GM12878 (cell line): ENCODE results near the gene DENND6A. TPM values are rescaled to one million over a fixed set of nuclear protein-coding genes. Genes with fewer than 3 reads are reported as not detected.

Experiments used
- ATAC-seq: fragments of 200-7000 bp; cut with Tn5 transposase; 3 replicates; pipeline ENCODE4 v1.9.1; 2020; ENCODE audit warnings: mild to moderate bottlenecking, moderate library complexity
- BruUV-seq: library from RNA; stranded (reverse); fragments of 400-500 nt; replicated peaks from 2 replicates; lab custom pipeline; 2021; lab: Mats Ljungman, UMichigan
- CTCF ChIA-PET: fragments of 300-600 bp; sonication (Branson Sonifier 250); formaldehyde crosslinking; extraction: SDS; loops from one replicate; lab custom pipeline; 2021; ENCODE audit warnings: inconsistent platforms; lab: Yijun Ruan, JAX
- POLR2A ChIA-PET: fragments of 350-600 bp; formaldehyde crosslinking; extraction: SDS; loops from one replicate; lab custom pipeline; 2021; ENCODE audit warnings: inconsistent platforms; lab: Charles Lee
- RAD21 ChIA-PET: fragments of 300-600 bp; sonication (Branson Sonifier 250); formaldehyde crosslinking; loops from one replicate; lab custom pipeline; 2023; ENCODE audit warnings: antibody characterized with exemption; ENCODE audit not compliant: unreplicated experiment; lab: Charles Lee
- SMC1A ChIA-PET: fragments of 300-600 bp; sonication (Branson Sonifier 250); formaldehyde crosslinking; loops from one replicate; lab custom pipeline; 2023; ENCODE audit not compliant: unreplicated experiment, uncharacterized antibody; lab: Charles Lee
- DNase-seq: peaks from one replicate; pipeline ENCODE4 v3.0.0-alpha.2; 2011; ENCODE audit warnings: low read depth, low spot score
- FAIRE-seq: peaks from 3 replicates; lab custom pipeline; 2011; peaks lifted over from hg19 to GRCh38; lab: Jason Lieb, UNC
- H2AFZ ChIP-seq: 2 replicates; pipeline ENCODE4 v1.6.0; 2011; ENCODE audit warnings: low read depth, low read length, control low read depth; ENCODE audit not compliant: control insufficient read depth
- H3K27ac ChIP-seq: 2 replicates; pipeline ENCODE4 v1.5.1; 2011; ENCODE audit warnings: control low read depth; ENCODE audit not compliant: control insufficient read depth, insufficient read depth
- H3K27me3 ChIP-seq, 2 experiments: replicated peaks in 1 of 2; 2 replicates each; pipeline versions ENCODE4 v1.6.0 to v1.6.1; 2011; ENCODE audit warnings: low read length in 1 of 2; ENCODE audit not compliant: control insufficient read depth in 2 of 2, insufficient read depth in 2 of 2
- H3K36me3 ChIP-seq, 2 experiments: 2 replicates each; pipeline ENCODE4 v1.5.1; 2011; ENCODE audit warnings: low read length in 1 of 2; ENCODE audit not compliant: control insufficient read depth in 2 of 2, insufficient read depth in 2 of 2
- H3K4me1 ChIP-seq: 2 replicates; pipeline ENCODE4 v1.6.1; 2011; ENCODE audit warnings: mild to moderate bottlenecking, low read length, moderate library complexity, mixed read lengths; ENCODE audit not compliant: control insufficient read depth, insufficient read depth
- H3K4me2 ChIP-seq: 2 replicates; pipeline ENCODE4 v1.6.0; 2011; ENCODE audit warnings: control low read depth; ENCODE audit not compliant: control insufficient read depth, insufficient read depth
- H3K4me3 ChIP-seq: fragments of 200-600 bp; sonication (generic); 2 replicates; pipeline ENCODE4 v1.5.1; 2016
- H3K79me2 ChIP-seq: 2 replicates; pipeline ENCODE4 v1.6.0; 2011; ENCODE audit warnings: low read length; ENCODE audit not compliant: control insufficient read depth, insufficient read depth
- H3K9ac ChIP-seq: 2 replicates; pipeline ENCODE4 v1.8.0; 2011; ENCODE audit warnings: low read length, control low read depth, mixed read lengths; ENCODE audit not compliant: control insufficient read depth, insufficient read depth
- H3K9me3 ChIP-seq: replicated peaks from 3 replicates; pipeline ENCODE4 v1.5.1; 2011; ENCODE audit warnings: mild to moderate bottlenecking, low read length; ENCODE audit not compliant: control insufficient read depth, insufficient read depth
- H4K20me1 ChIP-seq: 2 replicates; pipeline ENCODE4 v1.6.0; 2011; ENCODE audit not compliant: control insufficient read depth, insufficient read depth
- BHLHE40 ChIP-seq, 2 experiments: fragments of 450-650 bp in 1 of 2; IDR thresholded peaks; 2 replicates each; pipeline ENCODE4 v1.6.1; 2011 to 2017; ENCODE audit warnings: low read depth in 2 of 2, borderline replicate concordance in 1 of 2, improper control_type of control experiment in 1 of 2, low read length in 1 of 2, mild to moderate bottlenecking in 1 of 2
- DPF2 ChIP-seq: fragments of 450-650 bp; IDR thresholded peaks from 2 replicates; pipeline ENCODE4 v1.6.1; 2017; ENCODE audit warnings: mild to moderate bottlenecking
- FOXM1 ChIP-seq: IDR thresholded peaks from 2 replicates; pipeline ENCODE4 v1.6.1; 2012; ENCODE audit warnings: low read depth, mild to moderate bottlenecking, inconsistent platforms, low read length, moderate library complexity
- HCFC1 ChIP-seq: fragments of 150-350 bp; IDR thresholded peaks from 2 replicates; pipeline ENCODE4 v1.6.1; 2014; ENCODE audit warnings: low read length
- IRF3 ChIP-seq: fragments of 450-650 bp; IDR thresholded peaks from 2 replicates; pipeline ENCODE4 v1.6.1; 2014; ENCODE audit warnings: mild to moderate bottlenecking
- JUNB ChIP-seq: IDR thresholded peaks from 2 replicates; pipeline ENCODE4 v1.6.1; 2016; ENCODE audit warnings: antibody characterized with exemption, mild to moderate bottlenecking
- MYB ChIP-seq: fragments of 150-350 bp; IDR thresholded peaks from 2 replicates; pipeline ENCODE4 v1.6.1; 2014; ENCODE audit warnings: mild to moderate bottlenecking, low read depth, low read length, borderline replicate concordance
- MYC ChIP-seq: IDR thresholded peaks from 2 replicates; pipeline ENCODE4 v1.6.1; 2011; ENCODE audit warnings: mild to moderate bottlenecking, low read length, moderate library complexity, inconsistent platforms; ENCODE audit not compliant: insufficient read depth, insufficient replicate concordance, insufficient read length, severe bottlenecking
- NR2C1 ChIP-seq: fragments of 450-650 bp; IDR thresholded peaks from 2 replicates; pipeline ENCODE4 v1.6.1; 2017; ENCODE audit warnings: antibody characterized with exemption, mild to moderate bottlenecking, moderate library complexity
- PAX5 ChIP-seq: IDR thresholded peaks from 2 replicates; pipeline ENCODE4 v1.6.1; 2011; ENCODE audit warnings: low read depth, low read length, borderline replicate concordance
- POLR2AphosphoS5 ChIP-seq: IDR thresholded peaks from 2 replicates; pipeline ENCODE4 v1.6.1; 2011; ENCODE audit warnings: mild to moderate bottlenecking, low read length, inconsistent platforms
- RFX5 ChIP-seq: IDR thresholded peaks from 2 replicates; pipeline ENCODE4 v1.6.1; 2011; ENCODE audit warnings: low read depth, low read length, improper control_type of control experiment
- SIN3A ChIP-seq: IDR thresholded peaks from 2 replicates; pipeline ENCODE4 v1.6.1; 2012; ENCODE audit warnings: low read depth, low read length, improper control_type of control experiment
- SMC3 ChIP-seq: IDR thresholded peaks from 2 replicates; pipeline ENCODE4 v1.6.1; 2011; ENCODE audit warnings: low read length, improper control_type of control experiment, borderline replicate concordance
- TARDBP ChIP-seq: IDR thresholded peaks from 2 replicates; pipeline ENCODE4 v1.6.1; 2016; ENCODE audit warnings: borderline replicate concordance
- ZNF207 ChIP-seq: fragments of 450-650 bp; IDR thresholded peaks from 2 replicates; pipeline ENCODE4 v1.6.1; 2014; ENCODE audit warnings: antibody characterized with exemption, mild to moderate bottlenecking, borderline replicate concordance
- ZSCAN29 ChIP-seq: fragments of 450-650 bp; IDR thresholded peaks from 2 replicates; pipeline ENCODE4 v1.6.1; 2017; ENCODE audit warnings: mild to moderate bottlenecking, moderate library complexity
- WGBS: methylation state at CpG from one replicate; pipeline ENCODE4 v1.1.6; 2016; ENCODE audit warnings: low lambda C conversion rate; ENCODE audit not compliant: insufficient replicate concordance, insufficient coverage; ENCODE audit errors: missing lambda C conversion rate; 5-methylcytosine and 5-hydroxymethylcytosine counted together
- in situ Hi-C: fragments of 300-500 bp; cut with MboI; formaldehyde crosslinking; loops from 9 replicates; pipeline ENCODE4 v1.14.3; 2018; ENCODE audit warnings: mixed read lengths
- intact Hi-C: fragments of 100-400 bp; cut with micrococcal nuclease; formaldehyde crosslinking; loops from one replicate; pipeline ENCODE4 v1.14.2; 2022; ENCODE audit not compliant: unreplicated experiment
- polyA plus RNA-seq, 11 experiments: library from polyadenylated mRNA; depleted of rRNA in 4 of 11; unstranded in 6 of 11; stranded (reverse) in 5 of 11; fragments of >200 nt; fragmentation: Nextera tagmentation in 4 of 11; fragmentation: Illumina TruSeq in 1 of 11; extraction: Ambion mirVana in 4 of 11; extraction: Trizol in 1 of 11; gene quantifications; 1 replicate in 1 of 11; 2 replicates in 10 of 11; pipeline versions ENCODE4 v1.2.1 to v1.2.3, GENCODE V29; 2011 to 2016; ENCODE audit warnings: inconsistent platforms in 2 of 11, missing spikeins in 2 of 11, low read depth in 1 of 11
- total RNA-seq, 4 experiments: library from RNA; depleted of rRNA in 3 of 4; stranded (reverse); fragments of >200 nt in 3 of 4; fragmentation: Illumina TruSeq in 1 of 4; extraction: Trizol in 1 of 4; gene quantifications; 2 replicates each; pipeline versions ENCODE4 v1.2.1 to v1.2.3, GENCODE V29; 2013 to 2021

DENND6A gene
- total and polyA plus RNA-seq, 10 of the 15 experiments (the other 5 are each of a cell fraction or from before 2014, with no cell fraction given): 1.8 to 15.3 (median 10.3) TPM

GRCh38 chr3:57683286-57683685 is 9.6 kb downstream of the DENND6A start:
- H4K20me1 ChIP-seq: no peaks in the 10 kb centered on the region
- no peak overlapping the region for H2AFZ ChIP-seq
- ATAC-seq: no peak
- no peak overlapping the region for H3K4me3 ChIP-seq
- no peaks in the 10 kb centered on the region; a peak in 2 of 4 replicates for H3K36me3 ChIP-seq
- POLR2A ChIA-PET: interaction anchor here (0.7 to 1.1 kb wide), 2 partner anchors 12 to 335 kb away, joined by 4 to 9 read pairs; no protein-coding TSS in a partner anchor
- H3K9ac ChIP-seq: no peak overlapping the region
- 96% methylated on average over 2 of the region's 2 CpGs for WGBS
- RAD21 ChIA-PET: no interaction called here
- H3K27ac ChIP-seq: no peak overlapping the region
- intact Hi-C loops (no loop called here), in situ Hi-C loops (no loop called here)
- peaks cover 11% of the 10 kb centered on the region for H3K79me2 ChIP-seq
- SMC1A ChIA-PET: no interaction called here
- no TSS peak for BruUV-seq
- no peaks in the 10 kb centered on the region for H3K9me3 ChIP-seq
- peaks cover 6% of the 10 kb centered on the region; the same call in 1 of the 2 replicates for H3K4me1 ChIP-seq
- H3K4me2 ChIP-seq: no peak overlapping the region
- TF ChIP-seq HCFC1 (no peak), NR2C1 (no peak), TARDBP (no peak), FOXM1 (no peak), IRF3 (no peak), SMC3 (no peak), DPF2 (no peak), PAX5 (no peak), RFX5 (no peak), SIN3A (no peak), JUNB (no peak), MYB (no peak), POLR2AphosphoS5 (no peak), ZNF207 (no peak), ZSCAN29 (no peak), BHLHE40 (IDR thresholded peaks at IDR 0.05; ENCODE audit: borderline replicate concordance in 1 of 2, low read depth in 2 of 2, low read length in 1 of 2) (no peak), MYC (no peak)
- FAIRE-seq: no peak
- CTCF ChIA-PET: interaction anchor here (1.5 kb wide), 1 partner anchor 12 kb away, joined by 3 read pairs; no protein-coding TSS in a partner anchor
- no peak for DNase-seq
- no peaks in the 10 kb centered on the region for H3K27me3 ChIP-seq
